GM12878 (cell line): ENCODE results near the gene SNX33. TPM values are rescaled to one million over a fixed set of nuclear protein-coding genes. Genes with fewer than 3 reads are reported as not detected.
A peak's percentile ranks its signal among the peaks of the same experiment; 100 is the strongest.

Experiments
- ATAC-seq: fragments of 200-7000 bp; cut with Tn5 transposase; 3 replicates; pipeline ENCODE4 v1.9.1; 2020; ENCODE audit warnings: mild to moderate bottlenecking, moderate library complexity
- BruUV-seq: library from RNA; stranded (reverse); fragments of 400-500 nt; replicated peaks from 2 replicates; lab custom pipeline; 2021; lab: Mats Ljungman, UMichigan
- CTCF ChIA-PET: fragments of 300-600 bp; sonication (Branson Sonifier 250); formaldehyde crosslinking; extraction: SDS; loops from one replicate; lab custom pipeline; 2021; ENCODE audit warnings: inconsistent platforms; lab: Yijun Ruan, JAX
- POLR2A ChIA-PET: fragments of 350-600 bp; formaldehyde crosslinking; extraction: SDS; loops from one replicate; lab custom pipeline; 2021; ENCODE audit warnings: inconsistent platforms; lab: Charles Lee
- RAD21 ChIA-PET: fragments of 300-600 bp; sonication (Branson Sonifier 250); formaldehyde crosslinking; loops from one replicate; lab custom pipeline; 2023; ENCODE audit warnings: antibody characterized with exemption; ENCODE audit not compliant: unreplicated experiment; lab: Charles Lee
- SMC1A ChIA-PET: fragments of 300-600 bp; sonication (Branson Sonifier 250); formaldehyde crosslinking; loops from one replicate; lab custom pipeline; 2023; ENCODE audit not compliant: unreplicated experiment, uncharacterized antibody; lab: Charles Lee
- DNase-seq: peaks from one replicate; pipeline ENCODE4 v3.0.0-alpha.2; 2011; ENCODE audit warnings: low read depth, low spot score
- FAIRE-seq: peaks from 3 replicates; lab custom pipeline; 2011; peaks lifted over from hg19 to GRCh38; lab: Jason Lieb, UNC
- H2AFZ ChIP-seq: 2 replicates; pipeline ENCODE4 v1.6.0; 2011; ENCODE audit warnings: low read depth, low read length, control low read depth; ENCODE audit not compliant: control insufficient read depth
- H3K27ac ChIP-seq: 2 replicates; pipeline ENCODE4 v1.5.1; 2011; ENCODE audit warnings: control low read depth; ENCODE audit not compliant: control insufficient read depth, insufficient read depth
- H3K27me3 ChIP-seq, 2 experiments: replicated peaks in 1 of 2; 2 replicates each; pipeline versions ENCODE4 v1.6.0 to v1.6.1; 2011; ENCODE audit warnings: low read length in 1 of 2; ENCODE audit not compliant: control insufficient read depth in 2 of 2, insufficient read depth in 2 of 2
- H3K36me3 ChIP-seq, 2 experiments: 2 replicates each; pipeline ENCODE4 v1.5.1; 2011; ENCODE audit warnings: low read length in 1 of 2; ENCODE audit not compliant: control insufficient read depth in 2 of 2, insufficient read depth in 2 of 2
- H3K4me1 ChIP-seq: 2 replicates; pipeline ENCODE4 v1.6.1; 2011; ENCODE audit warnings: mild to moderate bottlenecking, low read length, moderate library complexity, mixed read lengths; ENCODE audit not compliant: control insufficient read depth, insufficient read depth
- H3K4me2 ChIP-seq: 2 replicates; pipeline ENCODE4 v1.6.0; 2011; ENCODE audit warnings: control low read depth; ENCODE audit not compliant: control insufficient read depth, insufficient read depth
- H3K4me3 ChIP-seq: fragments of 200-600 bp; sonication (generic); 2 replicates; pipeline ENCODE4 v1.5.1; 2016
- H3K79me2 ChIP-seq: 2 replicates; pipeline ENCODE4 v1.6.0; 2011; ENCODE audit warnings: low read length; ENCODE audit not compliant: control insufficient read depth, insufficient read depth
- H3K9ac ChIP-seq: 2 replicates; pipeline ENCODE4 v1.8.0; 2011; ENCODE audit warnings: low read length, control low read depth, mixed read lengths; ENCODE audit not compliant: control insufficient read depth, insufficient read depth
- H3K9me3 ChIP-seq: replicated peaks from 3 replicates; pipeline ENCODE4 v1.5.1; 2011; ENCODE audit warnings: mild to moderate bottlenecking, low read length; ENCODE audit not compliant: control insufficient read depth, insufficient read depth
- H4K20me1 ChIP-seq: 2 replicates; pipeline ENCODE4 v1.6.0; 2011; ENCODE audit not compliant: control insufficient read depth, insufficient read depth
- CBFB ChIP-seq: IDR thresholded peaks from 2 replicates; pipeline ENCODE4 v1.6.1; 2016; ENCODE audit warnings: antibody characterized with exemption, low read depth
- NFIC ChIP-seq: IDR thresholded peaks from 2 replicates; pipeline ENCODE4 v1.6.1; 2012; ENCODE audit warnings: low read depth, mild to moderate bottlenecking, inconsistent platforms, low read length, moderate library complexity
- TBL1XR1 ChIP-seq: IDR thresholded peaks from 2 replicates; pipeline ENCODE4 v1.6.1; 2012; ENCODE audit warnings: low read depth, low read length, improper control_type of control experiment
- WGBS: methylation state at CpG from one replicate; pipeline ENCODE4 v1.1.6; 2016; ENCODE audit warnings: low lambda C conversion rate; ENCODE audit not compliant: insufficient replicate concordance, insufficient coverage; ENCODE audit errors: missing lambda C conversion rate; 5-methylcytosine and 5-hydroxymethylcytosine counted together
- in situ Hi-C: fragments of 300-500 bp; cut with MboI; formaldehyde crosslinking; loops from 9 replicates; pipeline ENCODE4 v1.14.3; 2018; ENCODE audit warnings: mixed read lengths
- intact Hi-C: fragments of 100-400 bp; cut with micrococcal nuclease; formaldehyde crosslinking; loops from one replicate; pipeline ENCODE4 v1.14.2; 2022; ENCODE audit not compliant: unreplicated experiment
- polyA plus RNA-seq, 11 experiments: library from polyadenylated mRNA; depleted of rRNA in 4 of 11; unstranded in 6 of 11; stranded (reverse) in 5 of 11; fragments of >200 nt; fragmentation: Nextera tagmentation in 4 of 11; fragmentation: Illumina TruSeq in 1 of 11; extraction: Ambion mirVana in 4 of 11; extraction: Trizol in 1 of 11; gene quantifications; 1 replicate in 1 of 11; 2 replicates in 10 of 11; pipeline versions ENCODE4 v1.2.1 to v1.2.3, GENCODE V29; 2011 to 2016; ENCODE audit warnings: inconsistent platforms in 2 of 11, missing spikeins in 2 of 11, low read depth in 1 of 11
- total RNA-seq, 4 experiments: library from RNA; depleted of rRNA in 3 of 4; stranded (reverse); fragments of >200 nt in 3 of 4; fragmentation: Illumina TruSeq in 1 of 4; extraction: Trizol in 1 of 4; gene quantifications; 2 replicates each; pipeline versions ENCODE4 v1.2.1 to v1.2.3, GENCODE V29; 2013 to 2021

SNX33 gene
- total and polyA plus RNA-seq, 10 of the 15 experiments (the other 5 are each of a cell fraction or from before 2014, with no cell fraction given): 0.13 to 1.9 (median 0.55) TPM

GRCh38 chr15:75646112-75646943, 1.4 kb upstream of the SNX33 start:
- in situ Hi-C loops: no loop called here
- TF ChIP-seq CBFB (no peak), TBL1XR1 (no peak), NFIC (no peak)
- TF ChIP-seq, all 136 proteins: peak for 0
- H3K27ac ChIP-seq: no peak overlapping the region
- no TSS peak for BruUV-seq
- intact Hi-C loops: loop anchor here (10.0 kb wide), 1 partner anchor 712 kb away; the partner anchor contains the start of gene COX5A
- H2AFZ ChIP-seq: no peak overlapping the region
- H3K4me1 ChIP-seq: 0 out of 2 replicates have a peak, but pooled peaks cover 2% of the 10 kb centered on the region
- H3K9ac ChIP-seq: no peak overlapping the region
- no peak for FAIRE-seq
- ChIA-PET POLR2A (interaction anchor here (0.5 to 2.0 kb wide), 6 partner anchors 8 to 278 kb away, joined by 3 to 12 read pairs (median 4); partner anchors contain the start of genes MAN2C1 and SNUPN), RAD21 (interaction anchor here (0.9 to 2.6 kb wide), 5 partner anchors 21 to 260 kb away, joined by 3 to 8 read pairs (median 5); partner anchors contain the start of gene SNUPN), SMC1A (interaction anchor here (0.6 to 1.9 kb wide), 4 partner anchors 21 to 279 kb away, joined by 3 to 10 read pairs (median 4); partner anchors contain the start of genes MAN2C1 and SNUPN), CTCF (interaction anchor here (0.9 to 2.9 kb wide), 8 partner anchors 8 to 278 kb away, joined by 3 to 27 read pairs (median 4); partner anchors contain the start of gene MAN2C1)
- 74% methylated on average over 5 of the region's 5 CpGs for WGBS
- no peak overlapping the region for H3K4me3 ChIP-seq
- no peaks in the 10 kb centered on the region for H3K9me3 ChIP-seq
- H4K20me1 ChIP-seq: no peaks in the 10 kb centered on the region
- DNase-seq: no peak
- no peaks in the 10 kb centered on the region for H3K79me2 ChIP-seq
- ATAC-seq: no peak
- H3K27me3 ChIP-seq: peaks cover 0 to 2% of the 10 kb centered on the region in 2 experiments; a peak in 2 of 4 replicates
- peak overlapping the region; percentile 94; the same call in 1 of the 2 replicates for H3K4me2 ChIP-seq
- no peaks in the 10 kb centered on the region for H3K36me3 ChIP-seq
